GM19043 (cell line): ENCODE results near the gene PIGW.
"Not testable (repeated sequence)": the region's sequence is repeated elsewhere in the genome, so short reads cannot be mapped to it uniquely, and the experiment has no call there.

Source experiments
- ATAC-seq: cut with Tn5 transposase; IDR thresholded peaks from one replicate; pipeline ENCODE4 v1.9.1; 2021; ENCODE audit warnings: low read depth; ENCODE audit not compliant: unreplicated experiment

Gene PIGW

DNA sequence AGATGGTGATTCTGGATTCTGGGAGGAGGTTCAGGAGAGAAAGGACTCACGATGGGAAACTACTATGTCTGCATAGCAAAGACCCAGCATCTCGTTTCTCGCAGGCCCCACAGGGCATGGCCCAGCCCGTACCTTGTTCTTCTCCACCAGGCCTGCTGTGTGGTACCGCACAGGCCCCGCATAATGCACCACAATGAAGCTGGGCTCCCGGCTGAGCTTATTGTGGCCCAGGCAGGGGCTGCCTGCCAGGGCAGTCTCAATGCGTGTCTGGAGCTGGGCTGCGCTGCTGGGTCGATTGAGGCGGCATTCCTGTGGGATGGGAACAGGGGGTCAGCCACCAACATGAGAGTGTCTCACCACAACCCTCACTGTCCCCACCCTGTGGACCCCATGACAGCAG, 28.0 kb upstream of the PIGW start:
- ATAC-seq: no peak

DNA sequence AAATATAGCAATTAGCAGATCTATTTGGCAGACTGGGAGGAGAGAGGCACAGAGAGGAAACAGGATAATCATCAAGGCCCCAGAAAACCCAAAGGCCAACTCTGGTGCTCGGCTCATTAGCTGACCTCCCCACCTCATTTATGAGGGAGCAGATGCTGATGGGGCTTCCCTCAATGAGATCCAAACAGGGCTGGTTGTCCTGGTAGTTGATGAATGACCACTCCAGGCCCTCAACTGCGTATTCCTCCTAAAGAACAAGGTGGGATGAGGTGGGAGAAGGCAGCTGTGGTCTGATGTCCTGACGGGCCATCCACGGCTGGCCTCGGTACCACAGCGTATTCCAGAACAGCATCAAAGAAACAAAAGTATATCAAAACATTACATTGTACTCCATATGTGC, 27.5 kb upstream of the PIGW start:
- no peak for ATAC-seq

DNA sequence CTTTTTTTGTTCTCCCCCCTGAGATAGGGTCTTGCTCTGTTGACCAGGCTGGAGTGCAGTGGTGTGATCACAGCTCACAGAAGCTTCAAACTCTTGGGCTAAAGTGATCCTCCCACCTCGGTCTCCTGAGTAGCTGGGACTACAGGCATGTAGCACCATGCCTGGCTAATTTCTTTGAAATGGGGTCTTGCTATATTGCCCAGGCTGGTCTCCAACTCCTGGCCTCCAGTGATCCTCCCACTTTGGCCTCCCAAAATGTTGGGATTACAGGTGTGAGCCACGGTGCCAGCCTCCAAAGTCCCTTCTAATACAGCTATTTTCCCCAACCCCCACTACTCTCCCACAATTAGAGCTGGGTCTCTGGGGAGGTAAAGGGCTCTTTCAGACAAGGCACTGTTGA, 26.3 kb upstream of the PIGW start:
- ATAC-seq: not testable (repeated sequence)

GRCh38 chr17:36509272-36509985, 25.4 kb upstream of the PIGW start:
- no peak for ATAC-seq

- ATAC-seq: no peak
Observed at GRCh38 chr17:36510636-36511035, 24.2 kb upstream of the PIGW start.

DNA sequence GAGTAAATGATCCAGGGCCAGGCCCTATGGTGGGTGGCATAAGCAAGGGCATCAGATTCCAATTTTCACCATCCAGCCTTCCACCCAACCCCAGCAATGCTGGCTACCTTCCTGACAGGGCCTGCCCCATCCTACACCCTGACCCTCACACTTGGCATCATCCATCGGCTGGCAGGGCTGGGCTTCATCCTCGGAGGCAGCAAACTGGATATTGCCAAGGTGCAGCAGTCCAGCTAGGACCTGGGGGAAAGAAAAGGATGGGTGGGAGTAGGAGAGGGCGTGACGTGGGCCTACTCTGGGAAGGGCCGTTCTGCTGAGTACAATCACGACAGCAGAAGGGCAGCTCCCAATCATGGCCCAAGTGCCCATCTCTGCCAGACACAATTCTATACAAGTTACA, 23.6 kb upstream of the PIGW start:
- ATAC-seq: no peak

DNA sequence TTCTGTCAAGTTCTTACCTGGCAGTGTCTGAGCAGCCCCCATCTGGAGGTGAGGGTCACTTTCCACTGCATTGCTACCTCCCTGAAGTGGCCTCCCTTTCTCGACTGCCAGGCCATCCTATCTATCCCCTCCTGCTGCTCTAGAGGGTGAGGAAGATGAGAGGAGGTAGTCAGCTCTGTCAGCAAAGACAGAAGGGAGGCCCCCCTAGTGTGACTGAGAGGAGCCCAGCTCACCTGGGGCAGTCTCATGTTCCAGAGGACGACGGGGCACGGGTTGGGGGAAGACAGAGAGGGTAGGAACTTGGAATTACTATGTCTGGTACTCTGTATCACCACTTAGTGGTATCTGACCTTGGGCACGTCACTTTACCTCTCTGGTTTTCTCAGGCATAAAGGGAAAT, 22.1 kb upstream of the PIGW start:
- no peak for ATAC-seq

- ATAC-seq: no peak
Observed at GRCh38 chr17:36514856-36515255, 19.9 kb upstream of the PIGW start.

DNA sequence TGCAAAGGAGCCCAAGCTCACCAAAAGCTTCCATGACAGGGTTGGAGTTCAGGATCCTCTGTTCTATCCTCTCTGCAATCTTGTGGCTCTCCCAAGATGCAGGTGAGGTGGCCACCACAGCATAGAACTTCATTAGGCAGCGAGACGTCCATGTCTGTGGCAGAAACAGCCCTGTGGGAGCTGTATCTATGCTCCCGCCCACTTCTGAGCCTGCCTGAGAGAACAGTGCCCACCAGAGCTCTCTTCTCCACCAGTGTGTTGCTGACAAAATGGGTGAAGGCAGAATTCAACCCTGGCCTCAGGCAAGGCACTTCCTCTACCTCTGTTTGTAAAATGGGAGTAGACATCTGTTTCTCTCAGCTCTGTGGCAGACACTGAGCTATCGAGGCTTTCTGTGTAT, 18.9 kb upstream of the PIGW start:
- ATAC-seq: no peak

DNA sequence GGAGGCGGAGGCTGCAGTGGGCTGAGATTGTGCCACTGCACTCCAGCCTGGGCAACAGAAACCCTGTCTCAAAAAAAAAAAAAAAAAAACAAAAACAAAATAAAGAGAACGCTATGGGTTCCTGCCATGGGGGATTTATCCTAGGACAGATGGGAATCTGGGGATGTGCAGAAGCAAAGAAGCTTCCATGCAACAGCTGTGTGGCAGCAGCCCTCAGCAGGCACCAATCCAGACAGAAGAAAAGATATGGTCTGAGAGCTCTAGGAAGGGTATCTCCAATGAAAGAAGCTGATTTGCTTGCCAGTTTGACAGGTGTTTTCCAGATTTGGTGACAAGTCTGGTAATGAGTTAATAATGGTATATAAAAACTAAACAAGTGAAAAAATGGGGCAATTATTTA, 11.7 kb upstream of the PIGW start:
- ATAC-seq: no peak

DNA sequence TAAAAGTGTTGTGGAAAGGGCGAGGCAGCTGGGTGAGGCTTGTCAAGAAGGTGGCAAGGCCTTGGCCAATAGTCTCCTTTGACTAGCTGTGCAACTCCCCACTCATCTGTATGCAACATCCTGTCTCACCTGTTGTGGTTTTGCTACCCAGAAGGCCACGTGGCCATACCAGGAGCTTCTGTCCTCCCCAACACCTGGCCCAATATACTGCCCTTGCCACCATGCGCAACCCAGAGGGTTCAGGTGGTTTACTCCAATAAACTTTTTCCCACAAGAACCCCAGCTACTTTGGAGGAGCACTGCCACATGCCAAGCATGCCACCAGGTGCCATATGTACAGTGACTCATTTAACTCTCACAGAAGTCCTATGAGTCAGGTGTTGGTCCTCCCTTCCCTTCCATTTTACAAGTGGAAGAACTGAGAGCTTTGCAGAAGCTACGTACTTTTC, 10.3 kb upstream of the PIGW start:
- ATAC-seq: no peak

- no peak for ATAC-seq
Observed at GRCh38 chr17:36525113-36525512, 9.7 kb upstream of the PIGW start.

- ATAC-seq: no peak
Observed at GRCh38 chr17:36525888-36526287, 8.9 kb upstream of the PIGW start.

GRCh38 chr17:36527621-36528250, 7.1 kb upstream of the PIGW start:
- no peak for ATAC-seq

DNA sequence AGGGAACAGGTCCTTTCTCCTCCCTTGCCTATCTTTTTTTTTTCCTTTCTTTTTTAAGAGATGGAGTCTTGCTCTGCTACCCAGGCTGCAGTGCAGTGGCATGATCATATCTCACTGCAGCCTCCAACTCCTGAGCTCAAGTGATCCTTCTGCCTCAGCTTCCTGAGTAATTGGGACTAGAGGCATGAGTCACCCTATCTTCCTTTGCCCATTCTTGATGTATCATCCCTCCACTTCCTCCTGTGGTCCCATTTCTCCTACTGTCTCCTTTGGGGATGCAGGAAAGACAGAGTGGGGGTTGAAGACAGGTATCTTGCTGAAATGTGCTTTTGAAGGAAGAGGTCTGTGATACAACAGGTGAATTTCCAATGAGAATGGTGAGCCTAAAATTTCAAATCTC, 5.7 kb upstream of the PIGW start:
- no peak for ATAC-seq

DNA sequence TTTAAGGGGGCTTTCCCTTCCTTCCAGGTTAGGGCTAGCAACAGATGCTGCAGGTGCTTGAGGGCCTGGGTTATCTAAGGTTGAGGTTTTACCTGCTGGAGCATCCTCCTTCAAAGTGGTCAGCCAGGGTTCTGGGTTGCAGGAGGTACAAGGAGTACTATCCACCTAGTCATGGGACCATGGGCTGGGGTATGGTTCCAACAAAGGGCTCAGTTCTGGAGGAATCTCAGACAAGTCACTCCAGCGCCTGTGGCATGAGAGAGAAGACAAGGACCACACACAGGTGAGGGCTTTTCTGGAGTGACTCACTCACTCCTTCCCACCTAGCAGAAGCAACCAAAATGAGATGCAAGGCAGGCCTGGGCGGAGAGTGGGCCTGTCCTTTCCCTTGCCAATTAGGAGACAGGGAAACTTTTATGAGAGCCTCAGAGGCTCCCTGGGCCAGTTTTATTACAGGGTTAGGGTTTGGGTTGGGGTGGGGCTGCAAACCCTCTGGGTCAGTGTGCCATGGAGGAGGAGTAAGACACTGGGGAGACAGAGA, 2.3 kb upstream of the PIGW start:
- no peak for ATAC-seq

GRCh38 chr17:36533935-36534839, 600 bp upstream of the PIGW start:
- no peak for ATAC-seq

- ATAC-seq: no peak
Observed at GRCh38 chr17:36535669-36536081, 888 bp downstream of the PIGW start.

- no peak for ATAC-seq
Observed at GRCh38 chr17:36540696-36541095, 5.9 kb downstream of the PIGW start.

GRCh38 chr17:36542755-36543154, 8.0 kb downstream of the PIGW start:
- no peak for ATAC-seq

DNA sequence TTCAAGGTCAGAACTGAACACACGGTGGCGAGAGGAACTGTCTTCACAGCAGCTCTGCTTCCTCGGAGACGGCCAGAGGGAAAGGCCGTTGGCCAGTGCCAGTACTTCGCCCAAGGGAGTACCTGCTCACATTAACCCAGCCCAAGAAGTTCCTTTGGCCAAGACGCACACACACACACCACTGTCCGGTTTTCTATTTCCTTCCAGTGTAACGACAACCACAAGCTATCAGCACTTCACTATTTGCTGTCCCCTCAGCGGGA, 9.2 kb downstream of the PIGW start:
- no peak for ATAC-seq
